SK-N-SH (cell line): ENCODE results near the gene RPS6KA2. TPM values are rescaled to one million over a fixed set of nuclear protein-coding genes. Genes with fewer than 3 reads are reported as not detected.
"Not testable (repeated sequence)": the region's sequence is repeated elsewhere in the genome, so short reads cannot be mapped to it uniquely, and the experiment has no call there.

Experiments used
- CTCF ChIA-PET: fragments of 300-600, 350-600 bp; formaldehyde crosslinking; extraction: SDS; loops from one replicate; lab custom pipeline; 2021; lab: Yijun Ruan, JAX
- POLR2A ChIA-PET: fragments of 350-600 bp; sonication (Branson Sonifier 250); formaldehyde crosslinking; extraction: SDS; loops from one replicate; lab custom pipeline; 2020; ENCODE audit warnings: antibody characterized with exemption, inconsistent platforms; lab: Yijun Ruan, JAX
- DNase-seq: peaks from one replicate; pipeline ENCODE4 v3.0.0; 2012
- H2AFZ ChIP-seq: fragments of 200-600 bp; sonication (generic); 2 replicates; pipeline ENCODE4 v1.8.1; 2016; ENCODE audit warnings: antibody characterized with exemption, mild to moderate bottlenecking, low read depth
- H3F3A ChIP-seq: fragments of 200-600 bp; sonication (generic); replicated peaks from 2 replicates; pipeline ENCODE3; 2016; ENCODE audit warnings: antibody characterized with exemption, mild to moderate bottlenecking; ENCODE audit not compliant: insufficient read depth
- H3K27ac ChIP-seq, 2 experiments: fragments of 200-500 bp in 1 of 2; fragments of 200-600 bp in 1 of 2; sonication (Bioruptor generic) in 1 of 2; sonication (generic), shearing (Covaris generic) in 1 of 2; 2 replicates each; pipeline versions ENCODE4 v1.5.1 to v1.6.1; 2014 to 2016; ENCODE audit warnings: low read depth in 2 of 2, inconsistent platforms in 1 of 2, low read length in 1 of 2, mild to moderate bottlenecking in 1 of 2, mixed read lengths in 1 of 2
- H3K27me3 ChIP-seq: fragments of 200-600 bp; sonication (generic), shearing (Covaris generic); 2 replicates; pipeline ENCODE4 v1.6.1; 2016; ENCODE audit warnings: mixed run types; ENCODE audit not compliant: insufficient read depth
- H3K36me3 ChIP-seq, 2 experiments: fragments of 200-500 bp in 1 of 2; fragments of 200-600 bp in 1 of 2; sonication (Bioruptor generic) in 1 of 2; sonication (generic) in 1 of 2; replicated peaks in 1 of 2; 2 replicates each; pipeline versions ENCODE3 to v1.5.1; 2014 to 2016; ENCODE audit warnings: low read length in 1 of 2, mild to moderate bottlenecking in 1 of 2; ENCODE audit not compliant: insufficient read depth in 2 of 2, control insufficient read depth in 1 of 2
- H3K4me1 ChIP-seq, 2 experiments: fragments of 200-500 bp in 1 of 2; fragments of 200-600 bp in 1 of 2; sonication (Bioruptor generic) in 1 of 2; sonication (generic), shearing (Covaris generic) in 1 of 2; 2 replicates each; pipeline versions ENCODE4 v1.5.1 to v1.6.1; 2014 to 2016; ENCODE audit warnings: low read depth in 1 of 2, low read length in 1 of 2, mixed run types in 1 of 2; ENCODE audit not compliant: insufficient read depth in 2 of 2, control insufficient read depth in 1 of 2
- H3K4me2 ChIP-seq: fragments of 200-600 bp; sonication (generic), shearing (Covaris generic); 2 replicates; pipeline ENCODE4 v1.6.1; 2017; ENCODE audit warnings: mixed run types
- H3K4me3 ChIP-seq, 2 experiments: fragments of 200-500 bp in 1 of 2; fragments of 200-600 bp in 1 of 2; sonication (Bioruptor generic) in 1 of 2; sonication (generic), shearing (Covaris generic) in 1 of 2; 2 replicates each; pipeline versions ENCODE4 v1.5.1 to v1.8.1; 2014 to 2016; ENCODE audit warnings: low read depth in 2 of 2, inconsistent platforms in 1 of 2, low read length in 1 of 2, mild to moderate bottlenecking in 1 of 2, mixed read lengths in 1 of 2, moderate library complexity in 1 of 2
- H3K79me2 ChIP-seq: fragments of 200-600 bp; sonication (generic); 2 replicates; pipeline ENCODE4 v1.8.1; 2017; ENCODE audit warnings: mild to moderate bottlenecking; ENCODE audit not compliant: insufficient read depth
- H3K9ac ChIP-seq: fragments of 200-600 bp; sonication (generic); 2 replicates; pipeline ENCODE4 v1.6.1; 2017; ENCODE audit warnings: mixed run types
- H3K9me2 ChIP-seq: fragments of 200-600 bp; sonication (generic); 2 replicates; pipeline ENCODE4 v1.6.1; 2017; ENCODE audit warnings: mixed run types
- H3K9me3 ChIP-seq: fragments of 200-600 bp; sonication (generic); 2 replicates; pipeline ENCODE4 v1.6.1; 2017; ENCODE audit warnings: mixed run types, mild to moderate bottlenecking, moderate library complexity
- H4K20me1 ChIP-seq: fragments of 200-600 bp; sonication (generic); 2 replicates; pipeline ENCODE4 v1.6.1; 2017; ENCODE audit warnings: mild to moderate bottlenecking, mixed run types; ENCODE audit not compliant: insufficient read depth
- CTCF ChIP-seq: fragments of 200-600 bp; sonication (generic); IDR thresholded peaks from 2 replicates; pipeline ENCODE4 v1.6.1; 2017; ENCODE audit warnings: antibody characterized with exemption, mild to moderate bottlenecking, moderate library complexity
- RAD21 ChIP-seq: IDR thresholded peaks from 2 replicates; pipeline ENCODE4 v1.6.1; 2012; ENCODE audit warnings: mild to moderate bottlenecking, low read length
- RCOR1 ChIP-seq: fragments of 150-350 bp; IDR thresholded peaks from 2 replicates; pipeline ENCODE4 v1.6.1; 2017; ENCODE audit warnings: antibody characterized with exemption, low read length
- SIN3A ChIP-seq: IDR thresholded peaks from 2 replicates; pipeline ENCODE4 v1.6.1; 2012; ENCODE audit warnings: low read depth, mild to moderate bottlenecking, low read length, moderate library complexity, borderline replicate concordance
- SMC3 ChIP-seq: IDR thresholded peaks from 2 replicates; pipeline ENCODE4 v1.6.1; 2012; ENCODE audit warnings: low read depth, low read length, improper control_type of control experiment
- TAF1 ChIP-seq: IDR thresholded peaks from 2 replicates; pipeline ENCODE4 v1.6.1; 2012; ENCODE audit warnings: low read depth, mild to moderate bottlenecking, low read length, moderate library complexity, borderline replicate concordance
- WGBS: methylation state at CpG from one replicate; pipeline ENCODE4 v1.1.6; 2017; ENCODE audit warnings: low lambda C conversion rate; 5-methylcytosine and 5-hydroxymethylcytosine counted together
- polyA plus RNA-seq, 3 experiments: library from polyadenylated mRNA; depleted of rRNA; stranded (reverse); fragments of >200 nt; gene quantifications; 2 replicates each; pipeline ENCODE4 v1.2.3, GENCODE V29; 2012

The RPS6KA2 gene
- polyA plus RNA-seq, 1 of the 3 experiments (the other 2 are of a cell fraction): 59.5 TPM

- TF ChIP-seq TAF1: no peak
- TF ChIP-seq RAD21: no peak
- TF ChIP-seq SIN3A: no peak
Measured at GRCh38 chr6:166387642-166388289, 239.3 kb downstream of the RPS6KA2 start (continued).

- CTCF ChIA-PET: interaction anchor here (0.6 to 2.4 kb wide), 5 partner anchors 12 to 74 kb away, joined by 3 to 15 read pairs (median 5); no protein-coding TSS in a partner anchor
- POLR2A ChIA-PET: not testable (repeated sequence)
- 89% methylated on average over 9 of the region's 9 CpGs for WGBS
Measured at GRCh38 chr6:166387098-166387497, 240.0 kb downstream of the RPS6KA2 start.

GRCh38 chr6:166386111-166386510 lies 240.9 kb downstream of the RPS6KA2 start:
- POLR2A ChIA-PET: no interaction called here
- Histone ChIP-seq H3K9me2 (0 out of 2 replicates have a peak, but pooled peaks cover 3% of the 10 kb centered on the region), H3K9ac (no peak overlapping the region), H3K36me3 (no peaks in the 10 kb centered on the region), H3K79me2 (no peaks in the 10 kb centered on the region), H3K4me3 (no peak overlapping the region), H3K27me3 (no peaks in the 10 kb centered on the region), H3K27ac (no peak overlapping the region), H3F3A (peaks cover 16% of the 10 kb centered on the region), H3K4me2 (no peak overlapping the region), H3K4me1 (peaks cover 0 to 2% of the 10 kb centered on the region in 2 experiments; a peak in 1 of 4 replicates), H4K20me1 (no peaks in the 10 kb centered on the region), H3K9me3 (no peaks in the 10 kb centered on the region), H2AFZ (no peak overlapping the region)
- TF ChIP-seq SMC3 (no peak), RCOR1 (no peak)
- CTCF ChIA-PET: interaction anchor here (1.4 to 2.4 kb wide), 2 partner anchors 13 to 73 kb away, joined by 5 to 6 read pairs; no protein-coding TSS in a partner anchor
- no peak for DNase-seq
- WGBS: 95% methylated on average over 8 of the region's 9 CpGs

More at GRCh38 chr6:166387098-166387497, 240.0 kb downstream of the RPS6KA2 start:
- H3K79me2 ChIP-seq, H3K9me2 ChIP-seq, H3K27me3 ChIP-seq, H3K9ac ChIP-seq, H3K9me3 ChIP-seq, H2AFZ ChIP-seq, H3K4me3 ChIP-seq, H3K27ac ChIP-seq, H3K4me1 ChIP-seq, DNase-seq, H3K36me3 ChIP-seq, H3K4me2 ChIP-seq, H4K20me1 ChIP-seq: not testable (repeated sequence)
- peaks cover 16% of the 10 kb centered on the region for H3F3A ChIP-seq

- not testable (repeated sequence) for H3K9me2 ChIP-seq, DNase-seq, H3K4me1 ChIP-seq, H4K20me1 ChIP-seq, H3K79me2 ChIP-seq, H3K36me3 ChIP-seq, H3K27me3 ChIP-seq, H3K9me3 ChIP-seq
- TF ChIP-seq CTCF: peak; percentile 37
- peaks cover 16% of the 10 kb centered on the region for H3F3A ChIP-seq
- H3K9ac ChIP-seq: peak overlapping the region; percentile 70; the same call in 1 of the 2 replicates
- H2AFZ ChIP-seq: peak overlapping the region; percentile 98
- ChIA-PET CTCF (interaction anchor here (0.6 to 1.3 kb wide), 3 partner anchors 10 to 108 kb away, joined by 3 to 5 read pairs (median 3); no protein-coding TSS in a partner anchor), POLR2A (interaction anchor here (0.6 kb wide), 1 partner anchor 1263 kb away, joined by 3 read pairs; no protein-coding TSS in a partner anchor)
- H3K4me2 ChIP-seq: peak overlapping the region; percentile 98
- peak overlapping the region; percentile 91 to 96 for H3K4me3 ChIP-seq
- 28% methylated on average over 22 of the region's 22 CpGs for WGBS
- peak overlapping the region; percentile 87 to 90 for H3K27ac ChIP-seq
Measured at GRCh38 chr6:166383802-166384363, 243.2 kb downstream of the RPS6KA2 start.
